HCT116 (cell line): ENCODE results near the gene MFSD6.

Experiments
- EZH2phosphoT487 ChIP-seq: fragments of 200-600 bp; IDR thresholded peaks from 2 replicates; pipeline ENCODE4 v1.6.1; 2018; ENCODE audit warnings: antibody characterized with exemption, borderline replicate concordance
- YY1 ChIP-seq: IDR thresholded peaks from 2 replicates; pipeline ENCODE4 v1.6.1; 2011; ENCODE audit warnings: low read length, low read depth, moderate library complexity, mild to moderate bottlenecking; ENCODE audit not compliant: insufficient replicate concordance; ENCODE audit errors: extremely low read depth
- TF ChIP-seq, protein P1 (sequence below), 3 experiments: fragments of 200-600 bp in 1 of 3; sonication (generic) in 1 of 3; IDR thresholded peaks in 2 of 3; conservative IDR thresholded peaks in 1 of 3; 2 replicates each; pipeline ENCODE4 v1.5.1; 2012 to 2017; ENCODE audit warnings: low read depth in 2 of 3, low read length in 2 of 3, antibody characterized with exemption in 1 of 3, borderline replicate concordance in 1 of 3, control low read depth in 1 of 3, mild to moderate bottlenecking in 1 of 3, mixed read lengths in 1 of 3, mixed run types in 1 of 3, moderate library complexity in 1 of 3; ENCODE audit not compliant: insufficient read depth in 1 of 3
- TF ChIP-seq, protein P2 (sequence below): IDR thresholded peaks from 2 replicates; pipeline ENCODE4 v1.6.1; 2012

DNA sequence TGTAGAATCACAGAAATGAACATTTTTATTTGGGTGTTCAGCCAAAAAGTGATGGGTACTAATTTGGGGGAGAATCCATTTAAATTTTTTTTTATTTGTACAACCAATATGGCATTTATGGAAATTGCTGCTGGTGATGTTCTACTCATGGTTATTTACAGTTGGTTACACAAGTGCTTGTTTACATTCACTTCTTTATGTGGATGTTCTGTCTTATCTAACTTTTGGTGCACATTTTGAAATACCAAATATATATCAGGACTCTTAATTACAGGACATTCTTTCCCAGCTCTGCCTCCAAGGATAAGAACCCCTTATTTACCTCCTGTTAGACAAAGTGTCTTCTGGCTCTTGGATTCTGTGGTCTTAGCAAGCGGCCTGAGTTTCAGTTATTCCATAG, 91.1 kb downstream of the MFSD6 start:
- TF ChIP-seq, protein P1, sequence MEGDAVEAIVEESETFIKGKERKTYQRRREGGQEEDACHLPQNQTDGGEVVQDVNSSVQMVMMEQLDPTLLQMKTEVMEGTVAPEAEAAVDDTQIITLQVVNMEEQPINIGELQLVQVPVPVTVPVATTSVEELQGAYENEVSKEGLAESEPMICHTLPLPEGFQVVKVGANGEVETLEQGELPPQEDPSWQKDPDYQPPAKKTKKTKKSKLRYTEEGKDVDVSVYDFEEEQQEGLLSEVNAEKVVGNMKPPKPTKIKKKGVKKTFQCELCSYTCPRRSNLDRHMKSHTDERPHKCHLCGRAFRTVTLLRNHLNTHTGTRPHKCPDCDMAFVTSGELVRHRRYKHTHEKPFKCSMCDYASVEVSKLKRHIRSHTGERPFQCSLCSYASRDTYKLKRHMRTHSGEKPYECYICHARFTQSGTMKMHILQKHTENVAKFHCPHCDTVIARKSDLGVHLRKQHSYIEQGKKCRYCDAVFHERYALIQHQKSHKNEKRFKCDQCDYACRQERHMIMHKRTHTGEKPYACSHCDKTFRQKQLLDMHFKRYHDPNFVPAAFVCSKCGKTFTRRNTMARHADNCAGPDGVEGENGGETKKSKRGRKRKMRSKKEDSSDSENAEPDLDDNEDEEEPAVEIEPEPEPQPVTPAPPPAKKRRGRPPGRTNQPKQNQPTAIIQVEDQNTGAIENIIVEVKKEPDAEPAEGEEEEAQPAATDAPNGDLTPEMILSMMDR (IDR thresholded peaks at IDR 0.05 in 2 of 3, conservative IDR thresholded peaks at IDR 0.05 in 1 of 3; ENCODE audit: borderline replicate concordance in 1 of 3, insufficient read depth in 1 of 3, low read depth in 2 of 3, low read length in 2 of 3): no peak
- TF ChIP-seq EZH2phosphoT487 (no peak), YY1 (no peak)
- TF ChIP-seq, protein P2, sequence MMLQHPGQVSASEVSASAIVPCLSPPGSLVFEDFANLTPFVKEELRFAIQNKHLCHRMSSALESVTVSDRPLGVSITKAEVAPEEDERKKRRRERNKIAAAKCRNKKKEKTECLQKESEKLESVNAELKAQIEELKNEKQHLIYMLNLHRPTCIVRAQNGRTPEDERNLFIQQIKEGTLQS: no peak
